KOPT-K1 (cell line): ENCODE data around the gene IL4R.
"Not testable (repeated sequence)": the region's sequence is repeated elsewhere in the genome, so short reads cannot be mapped to it uniquely, and the experiment has no call there.

ENCODE experiments used
- H3K27ac ChIP-seq: fragments of 200-600 bp; sonication (generic); 2 replicates; pipeline ENCODE4 v1.5.1; 2016; ENCODE audit warnings: antibody characterized with exemption, mild to moderate bottlenecking, low read depth, low read length; ENCODE audit not compliant: poor library complexity, severe bottlenecking
- H3K36me3 ChIP-seq: fragments of 200-600 bp; sonication (generic); 2 replicates; pipeline ENCODE4 v1.5.1; 2017; ENCODE audit warnings: antibody characterized with exemption, mild to moderate bottlenecking, low read length, moderate library complexity; ENCODE audit not compliant: insufficient read depth
- H3K9me3 ChIP-seq: fragments of 200-600 bp; sonication (generic); 2 replicates; pipeline ENCODE4 v1.5.1; 2017; ENCODE audit warnings: antibody characterized with exemption, low read length, mild to moderate bottlenecking; ENCODE audit not compliant: insufficient read depth, poor library complexity, severe bottlenecking

The IL4R gene

GRCh38 chr16:27408602-27409031 lies 94.8 kb downstream of the IL4R start:
- no peaks in the 10 kb centered on the region for H3K36me3 ChIP-seq
- no peak overlapping the region for H3K27ac ChIP-seq
- peaks cover 12% of the 10 kb centered on the region for H3K9me3 ChIP-seq

DNA sequence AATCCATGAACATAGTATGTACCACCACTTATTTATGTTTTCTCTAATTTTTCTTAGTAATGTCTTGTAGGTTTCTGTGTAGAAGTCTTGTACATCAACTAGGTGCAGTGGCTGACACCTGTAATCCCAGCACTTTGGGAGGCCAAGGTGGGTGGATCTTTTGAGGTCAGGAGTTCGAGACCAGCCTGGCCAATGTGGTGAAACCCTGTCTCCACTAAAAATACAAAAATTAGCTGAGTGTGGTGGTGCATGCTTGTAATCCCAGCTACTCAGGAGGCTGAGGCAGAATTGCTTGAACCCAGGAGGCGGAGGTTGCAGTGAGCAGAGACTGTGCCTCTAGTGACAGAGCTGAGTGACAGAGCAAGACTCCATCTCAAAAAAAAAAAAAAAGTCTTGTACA lies 96.2 kb downstream of the IL4R start:
- not testable (repeated sequence) for H3K36me3 ChIP-seq

GRCh38 chr16:27410761-27411160 lies 97.0 kb downstream of the IL4R start:
- Histone ChIP-seq H3K27ac (no peak overlapping the region), H3K36me3 (no peaks in the 10 kb centered on the region), H3K9me3 (peaks cover 12% of the 10 kb centered on the region)

More for the DNA sequence above, 96.2 kb downstream of the IL4R start:
- H3K9me3 ChIP-seq = peaks cover 12% of the 10 kb centered on the region
- H3K27ac ChIP-seq = not testable (repeated sequence)

- H3K9me3 ChIP-seq = peaks cover 12% of the 10 kb centered on the region
- no peak overlapping the region for H3K27ac ChIP-seq
- no peaks in the 10 kb centered on the region for H3K36me3 ChIP-seq
Observed at GRCh38 chr16:27413956-27414355, 100.2 kb downstream of the IL4R start.
